ENCODE results near the gene C19orf25. TPM values are rescaled to one million over a fixed set of nuclear protein-coding genes. Genes with fewer than 3 reads are reported as not detected.

C19orf25 gene
- total and polyA plus RNA-seq, 2 donors (not counting 1 experiment from before 2014, with no cell fraction given), result 34.2 to 68.3 TPM

- Histone ChIP-seq H3K36me3 (replicated peaks in 1 of 2; ENCODE audit: control extremely low read depth in 1 of 2, control insufficient read depth in 1 of 2, extremely low read depth in 1 of 2, insufficient read depth in 2 of 2, low read length in 1 of 2) (no peaks in the 10 kb centered on the region), H3K4me1 (ENCODE audit: control insufficient read depth in 2 of 2, insufficient read depth in 2 of 2, low read length in 2 of 2) (peaks cover 21 to 22% of the 10 kb centered on the region in 2 donors), H3K4me3 (ENCODE audit: control extremely low read depth in 1 of 5, extremely low read depth in 1 of 5, insufficient read depth in 1 of 5, low read depth in 2 of 5, low read length in 4 of 5) (no peak overlapping the region), H3K9me3 (ENCODE audit: control extremely low read depth in 1 of 3, control insufficient read depth in 2 of 3, insufficient read depth in 1 of 3, low read length in 2 of 3) (peaks cover 0 to 51% (median 7%) of the 10 kb centered on the region in 3 donors), H3K27me3 (replicated peaks in 1 of 4; ENCODE audit: control extremely low read depth in 1 of 4, control insufficient read depth in 3 of 4, insufficient read depth in 4 of 4, low read length in 3 of 4) (peaks cover 0 to 76% (median 18%) of the 10 kb centered on the region in 4 experiments), H2AFZ (ENCODE audit: insufficient read depth, low read depth, low read length, poor library complexity, severe bottlenecking) (no peak overlapping the region), H3K27ac (ENCODE audit: low read length in 2 of 2) (no peak overlapping the region), H3K4me2 (replicated peaks; ENCODE audit: low read depth, low read length, poor library complexity, severe bottlenecking) (no peak overlapping the region), H4K20me1 (ENCODE audit: control insufficient read depth, insufficient read depth, low read length, poor library complexity, severe bottlenecking) (no peaks in the 10 kb centered on the region), H3K79me2 (ENCODE audit: control insufficient read depth, insufficient read depth, low read length) (no peaks in the 10 kb centered on the region), H3K9ac (ENCODE audit: low read length) (no peak overlapping the region)
- DNase-seq (no peak), ATAC-seq (ENCODE audit: low read depth) (no peak)
- Mint-ChIP-seq H3K9me3 (ENCODE audit: insufficient read depth) (no peaks in the 10 kb centered on the region), H3K4me1 (peaks cover 11% of the 10 kb centered on the region), H3K4me3 (no peak overlapping the region), H3K27me3 (peaks cover 37% of the 10 kb centered on the region), H3K27ac (no peak overlapping the region)
- TF ChIP-seq, protein P1, sequence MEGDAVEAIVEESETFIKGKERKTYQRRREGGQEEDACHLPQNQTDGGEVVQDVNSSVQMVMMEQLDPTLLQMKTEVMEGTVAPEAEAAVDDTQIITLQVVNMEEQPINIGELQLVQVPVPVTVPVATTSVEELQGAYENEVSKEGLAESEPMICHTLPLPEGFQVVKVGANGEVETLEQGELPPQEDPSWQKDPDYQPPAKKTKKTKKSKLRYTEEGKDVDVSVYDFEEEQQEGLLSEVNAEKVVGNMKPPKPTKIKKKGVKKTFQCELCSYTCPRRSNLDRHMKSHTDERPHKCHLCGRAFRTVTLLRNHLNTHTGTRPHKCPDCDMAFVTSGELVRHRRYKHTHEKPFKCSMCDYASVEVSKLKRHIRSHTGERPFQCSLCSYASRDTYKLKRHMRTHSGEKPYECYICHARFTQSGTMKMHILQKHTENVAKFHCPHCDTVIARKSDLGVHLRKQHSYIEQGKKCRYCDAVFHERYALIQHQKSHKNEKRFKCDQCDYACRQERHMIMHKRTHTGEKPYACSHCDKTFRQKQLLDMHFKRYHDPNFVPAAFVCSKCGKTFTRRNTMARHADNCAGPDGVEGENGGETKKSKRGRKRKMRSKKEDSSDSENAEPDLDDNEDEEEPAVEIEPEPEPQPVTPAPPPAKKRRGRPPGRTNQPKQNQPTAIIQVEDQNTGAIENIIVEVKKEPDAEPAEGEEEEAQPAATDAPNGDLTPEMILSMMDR (IDR thresholded peaks at IDR 0.05), result no peak
- no peak for TF ChIP-seq EZH2 (IDR thresholded peaks at IDR 0.05; ENCODE audit: borderline replicate concordance, insufficient read depth, low read depth, low read length, poor library complexity, severe bottlenecking)
- 42% methylated on average over 23 of the region's 25 CpGs for WGBS (ENCODE audit: insufficient coverage)
- CTCF ChIA-PET, result no interaction called here
- intact Hi-C loops (cut with micrococcal nuclease), result no loop called here
- POLR2A ChIA-PET, result no interaction called here
Observed at GRCh38 chr19:1510442-1510806, 31.4 kb upstream of the C19orf25 start.

- no peak overlapping the region for H3K4me2 ChIP-seq (replicated peaks; ENCODE audit: low read depth, low read length, poor library complexity, severe bottlenecking)
- Mint-ChIP-seq H3K27me3 (peaks cover 38% of the 10 kb centered on the region), H3K4me3 (no peak overlapping the region), H3K9me3 (ENCODE audit: insufficient read depth) (no peaks in the 10 kb centered on the region), H3K27ac (no peak overlapping the region), H3K4me1 (peaks cover 11% of the 10 kb centered on the region)
- CTCF ChIA-PET, result no interaction called here
- intact Hi-C loops (cut with micrococcal nuclease), result no loop called here
- TF ChIP-seq, protein P1 (IDR thresholded peaks at IDR 0.05), result no peak
- no peak for TF ChIP-seq EZH2 (IDR thresholded peaks at IDR 0.05; ENCODE audit: borderline replicate concordance, insufficient read depth, low read depth, low read length, poor library complexity, severe bottlenecking)
- peaks cover 0 to 56% (median 7%) of the 10 kb centered on the region in 3 donors for H3K9me3 ChIP-seq (ENCODE audit: control extremely low read depth in 1 of 3, control insufficient read depth in 2 of 3, insufficient read depth in 1 of 3, low read length in 2 of 3)
- no peaks in the 10 kb centered on the region for H3K79me2 ChIP-seq (ENCODE audit: control insufficient read depth, insufficient read depth, low read length)
- H3K4me3 ChIP-seq (ENCODE audit: control extremely low read depth in 1 of 5, extremely low read depth in 1 of 5, insufficient read depth in 1 of 5, low read depth in 2 of 5, low read length in 4 of 5), result no peak overlapping the region
- no peak overlapping the region for H2AFZ ChIP-seq (ENCODE audit: insufficient read depth, low read depth, low read length, poor library complexity, severe bottlenecking)
- no peak for ATAC-seq (ENCODE audit: low read depth)
- no peak for DNase-seq
- H3K36me3 ChIP-seq (replicated peaks in 1 of 2; ENCODE audit: control extremely low read depth in 1 of 2, control insufficient read depth in 1 of 2, extremely low read depth in 1 of 2, insufficient read depth in 2 of 2, low read length in 1 of 2), result no peaks in the 10 kb centered on the region
- H3K27me3 ChIP-seq (replicated peaks in 1 of 4; ENCODE audit: control extremely low read depth in 1 of 4, control insufficient read depth in 3 of 4, insufficient read depth in 4 of 4, low read length in 3 of 4), result peaks cover 0 to 76% (median 16%) of the 10 kb centered on the region in 4 experiments
- H4K20me1 ChIP-seq (ENCODE audit: control insufficient read depth, insufficient read depth, low read length, poor library complexity, severe bottlenecking), result no peaks in the 10 kb centered on the region
- POLR2A ChIA-PET, result interaction anchor here (0.6 kb wide), 1 partner anchor 429 kb away, joined by 5 read pairs; no protein-coding TSS in a partner anchor
- H3K4me1 ChIP-seq (ENCODE audit: control insufficient read depth in 2 of 2, insufficient read depth in 2 of 2, low read length in 2 of 2), result peaks cover 21 to 22% of the 10 kb centered on the region in 2 donors
- no peak overlapping the region for H3K9ac ChIP-seq (ENCODE audit: low read length)
- no peak overlapping the region for H3K27ac ChIP-seq (ENCODE audit: low read length in 2 of 2)
- 55% methylated on average over 6 of the region's 11 CpGs for WGBS (ENCODE audit: insufficient coverage)
Observed at GRCh38 chr19:1509602-1510441, 30.8 kb upstream of the C19orf25 start.

All from B cell (primary cell).